ENCODE measurements around the gene UQCR11. TPM values are rescaled to one million over a fixed set of nuclear protein-coding genes. Genes with fewer than 3 reads are reported as not detected.

Gene UQCR11
- total and polyA plus RNA-seq, 4 donors, result 127 to 251 (median 154) TPM

DNA sequence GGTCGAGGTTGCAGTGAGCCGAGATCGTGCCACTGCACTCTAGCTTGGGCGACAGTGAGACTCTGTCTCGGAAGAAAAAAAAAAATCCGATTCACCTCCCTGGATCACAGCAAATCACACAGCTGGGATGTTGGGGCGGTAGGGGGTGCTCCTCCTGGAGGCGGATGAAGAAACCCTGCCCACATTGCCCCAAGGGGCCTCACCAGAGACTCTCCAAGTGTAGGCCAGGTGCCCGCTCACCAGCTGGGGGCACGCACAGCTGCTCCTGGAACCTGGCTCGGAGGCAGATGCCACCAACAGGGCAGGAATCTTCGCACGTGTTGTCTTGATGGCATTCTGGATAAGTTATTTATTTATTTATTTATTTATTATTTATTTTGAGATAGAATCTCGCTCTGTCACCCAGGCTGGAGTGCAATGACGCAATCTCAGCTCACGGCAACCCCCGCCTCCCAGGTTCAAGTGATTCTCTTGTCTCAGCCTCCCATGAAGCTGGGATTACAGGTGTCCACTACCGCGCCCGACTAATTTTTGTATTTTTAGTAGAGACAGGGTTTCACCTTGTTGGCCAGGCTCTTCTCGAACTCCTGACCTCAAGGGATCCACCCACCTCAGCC, 3.1 kb downstream of the UQCR11 start:
- Histone ChIP-seq H3K36me3 (ENCODE audit: control insufficient read depth in 1 of 2, insufficient read depth in 2 of 2, low read length in 1 of 2) (peaks cover 0 to 5% of the 10 kb centered on the region in 2 donors), H3K27ac (ENCODE audit: low read depth in 1 of 2, low read length in 2 of 2) (no peak overlapping the region), H3K27me3 (ENCODE audit: control insufficient read depth in 1 of 2, insufficient read depth in 2 of 2, low read length in 1 of 2) (no peaks in the 10 kb centered on the region), H3K9me3 (ENCODE audit: control insufficient read depth, low read length) (no peaks in the 10 kb centered on the region), H3K4me3 (ENCODE audit: low read length in 2 of 2) (no peak overlapping the region), H3K4me1 (ENCODE audit: control insufficient read depth in 1 of 2, insufficient read depth in 2 of 2, low read length in 2 of 2) (no peaks in the 10 kb centered on the region)
- ATAC-seq (ENCODE audit: low FRiP score) (no peak), DNase-seq (no peak)
- intact Hi-C loops (cut with DNase I), result no loop called here
- 94 to 96% methylated on average over 21 of the region's 21 CpGs for whole genome bisulfite sequencing, 2 donors

DNA sequence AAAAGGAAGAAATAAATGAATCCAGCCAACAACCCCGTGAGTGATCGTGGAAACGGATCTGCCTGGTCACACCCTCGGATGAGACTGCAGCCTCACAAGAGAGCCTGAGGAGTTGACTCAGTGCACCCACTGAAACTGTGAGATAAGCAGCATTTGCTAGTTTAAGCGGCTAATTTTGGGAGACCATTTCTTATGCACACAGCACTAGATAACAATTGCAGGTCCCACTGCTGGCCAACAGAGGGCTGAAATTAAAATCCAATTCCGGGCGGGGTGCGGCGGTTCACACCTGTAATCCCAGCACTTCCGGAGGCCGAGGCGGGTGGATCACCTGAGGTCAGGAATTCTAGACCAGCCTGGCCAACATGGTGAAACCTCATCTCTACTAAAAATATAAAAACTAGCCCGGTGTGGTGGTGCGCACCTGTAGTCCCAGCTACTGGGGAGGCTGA, 3.6 kb downstream of the UQCR11 start:
- Histone ChIP-seq H3K36me3 (ENCODE audit: control insufficient read depth in 1 of 2, insufficient read depth in 2 of 2, low read length in 1 of 2) (peaks cover 0 to 5% of the 10 kb centered on the region in 2 donors), H3K4me3 (ENCODE audit: low read length in 2 of 2) (no peak overlapping the region), H3K9me3 (ENCODE audit: control insufficient read depth, low read length) (no peaks in the 10 kb centered on the region), H3K27me3 (ENCODE audit: control insufficient read depth in 1 of 2, insufficient read depth in 2 of 2, low read length in 1 of 2) (no peaks in the 10 kb centered on the region), H3K27ac (ENCODE audit: low read depth in 1 of 2, low read length in 2 of 2) (no peak overlapping the region), H3K4me1 (ENCODE audit: control insufficient read depth in 1 of 2, insufficient read depth in 2 of 2, low read length in 2 of 2) (no peaks in the 10 kb centered on the region)
- 96 to 97% methylated on average over 14 of the region's 14 CpGs for WGBS, 2 donors
- ATAC-seq (ENCODE audit: low FRiP score) (no peak), DNase-seq (no peak)
- intact Hi-C loops (cut with DNase I), result no loop called here

DNA sequence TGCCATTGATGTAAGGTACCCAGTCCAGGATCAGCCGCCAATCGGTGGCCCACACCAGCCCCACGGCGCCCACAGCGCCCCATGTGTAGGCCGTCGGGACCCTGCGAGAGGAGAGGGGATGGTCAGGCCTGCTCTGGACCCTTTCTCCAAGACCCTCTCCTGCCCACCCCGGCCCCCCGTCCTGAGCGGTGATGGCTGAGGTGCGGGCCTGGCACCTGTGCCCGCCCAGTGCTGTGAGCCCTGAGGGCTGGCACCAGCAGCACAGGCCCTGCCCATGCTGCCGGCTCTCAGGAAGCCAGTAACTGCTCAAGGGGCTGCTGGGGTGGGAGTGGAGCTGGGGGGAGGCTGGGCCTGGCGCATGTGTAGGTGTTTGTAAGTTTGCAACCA, 5.8 kb downstream of the UQCR11 start:
- intact Hi-C loops (cut with DNase I), result no loop called here
- Histone ChIP-seq H3K4me3 (ENCODE audit: low read length in 2 of 2) (no peak overlapping the region), H3K36me3 (ENCODE audit: control insufficient read depth in 1 of 2, insufficient read depth in 2 of 2, low read length in 1 of 2) (peaks cover 0 to 6% of the 10 kb centered on the region in 2 donors), H3K27me3 (ENCODE audit: control insufficient read depth in 1 of 2, insufficient read depth in 2 of 2, low read length in 1 of 2) (no peaks in the 10 kb centered on the region), H3K4me1 (ENCODE audit: control insufficient read depth in 1 of 2, insufficient read depth in 2 of 2, low read length in 2 of 2) (no peaks in the 10 kb centered on the region), H3K27ac (ENCODE audit: low read depth in 1 of 2, low read length in 2 of 2) (no peak overlapping the region), H3K9me3 (ENCODE audit: control insufficient read depth, low read length) (no peaks in the 10 kb centered on the region)
- DNase-seq (no peak), ATAC-seq (ENCODE audit: low FRiP score) (peak; percentile 30)
- 90 to 91% methylated on average over 15 of the region's 15 CpGs for WGBS, 2 donors

DNA sequence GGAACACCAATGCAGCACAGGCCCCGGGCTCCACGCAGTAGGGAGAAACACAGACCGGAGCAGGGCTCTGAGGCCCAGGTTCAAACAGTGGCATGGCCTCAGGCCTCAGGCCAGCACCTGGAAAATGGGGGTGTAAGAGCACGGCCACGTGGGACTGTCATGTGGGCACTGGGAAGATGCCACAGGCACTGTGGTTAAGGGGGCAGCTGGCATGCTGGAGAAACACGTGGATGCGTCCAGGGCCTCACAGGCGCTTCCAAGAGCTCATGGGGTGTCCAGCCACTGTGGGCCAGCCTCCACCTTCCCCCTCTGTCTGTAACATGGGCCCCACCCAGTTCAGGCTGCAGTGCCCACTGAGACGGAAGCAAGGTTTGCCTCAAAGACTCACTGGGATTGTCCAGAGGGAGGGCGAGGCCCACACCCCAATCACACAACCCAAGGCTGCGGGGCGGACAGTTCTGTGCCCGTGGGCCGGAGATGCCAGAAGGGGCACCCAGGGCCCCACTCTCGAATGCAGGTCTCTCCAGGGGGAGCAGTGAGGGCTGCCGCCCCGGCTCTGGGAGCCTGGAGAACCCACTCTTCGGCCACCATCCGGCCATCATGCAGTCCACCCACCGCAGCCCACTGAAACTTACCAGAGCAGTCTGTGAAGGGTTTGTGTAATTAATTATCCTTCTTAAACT, 6.3 kb downstream of the UQCR11 start:
- Histone ChIP-seq H3K4me1 (ENCODE audit: control insufficient read depth in 1 of 2, insufficient read depth in 2 of 2, low read length in 2 of 2) (no peaks in the 10 kb centered on the region), H3K36me3 (ENCODE audit: control insufficient read depth in 1 of 2, insufficient read depth in 2 of 2, low read length in 1 of 2) (peaks cover 0 to 6% of the 10 kb centered on the region in 2 donors), H3K27ac (ENCODE audit: low read depth in 1 of 2, low read length in 2 of 2) (no peak overlapping the region), H3K9me3 (ENCODE audit: control insufficient read depth, low read length) (no peaks in the 10 kb centered on the region), H3K27me3 (ENCODE audit: control insufficient read depth in 1 of 2, insufficient read depth in 2 of 2, low read length in 1 of 2) (no peaks in the 10 kb centered on the region), H3K4me3 (ENCODE audit: low read length in 2 of 2) (no peak overlapping the region)
- ATAC-seq (ENCODE audit: low FRiP score), result no peak
- 89 to 91% methylated on average over 20 of the region's 20 CpGs for whole genome bisulfite sequencing, 2 donors
- DNase-seq, result no peak
- intact Hi-C loops (cut with DNase I), result no loop called here

DNA sequence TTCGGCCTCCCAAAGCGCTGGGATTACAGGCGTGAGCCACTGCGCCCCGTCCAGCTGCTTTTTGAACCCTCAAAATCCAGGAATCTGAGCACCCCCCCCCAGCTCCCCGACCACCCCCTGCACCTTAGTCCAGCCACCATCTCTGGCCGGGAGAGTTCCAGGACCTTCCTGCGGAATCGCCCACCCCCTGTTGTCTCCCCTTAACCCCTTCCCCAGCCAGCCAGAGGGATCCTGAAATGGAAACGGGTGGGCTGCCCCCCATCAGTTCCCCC, 11.8 kb downstream of the UQCR11 start:
- H3K27ac ChIP-seq (ENCODE audit: low read depth in 1 of 2, low read length in 2 of 2), result no peak overlapping the region
- H3K4me3 ChIP-seq (ENCODE audit: low read length in 2 of 2), result no peak overlapping the region

DNA sequence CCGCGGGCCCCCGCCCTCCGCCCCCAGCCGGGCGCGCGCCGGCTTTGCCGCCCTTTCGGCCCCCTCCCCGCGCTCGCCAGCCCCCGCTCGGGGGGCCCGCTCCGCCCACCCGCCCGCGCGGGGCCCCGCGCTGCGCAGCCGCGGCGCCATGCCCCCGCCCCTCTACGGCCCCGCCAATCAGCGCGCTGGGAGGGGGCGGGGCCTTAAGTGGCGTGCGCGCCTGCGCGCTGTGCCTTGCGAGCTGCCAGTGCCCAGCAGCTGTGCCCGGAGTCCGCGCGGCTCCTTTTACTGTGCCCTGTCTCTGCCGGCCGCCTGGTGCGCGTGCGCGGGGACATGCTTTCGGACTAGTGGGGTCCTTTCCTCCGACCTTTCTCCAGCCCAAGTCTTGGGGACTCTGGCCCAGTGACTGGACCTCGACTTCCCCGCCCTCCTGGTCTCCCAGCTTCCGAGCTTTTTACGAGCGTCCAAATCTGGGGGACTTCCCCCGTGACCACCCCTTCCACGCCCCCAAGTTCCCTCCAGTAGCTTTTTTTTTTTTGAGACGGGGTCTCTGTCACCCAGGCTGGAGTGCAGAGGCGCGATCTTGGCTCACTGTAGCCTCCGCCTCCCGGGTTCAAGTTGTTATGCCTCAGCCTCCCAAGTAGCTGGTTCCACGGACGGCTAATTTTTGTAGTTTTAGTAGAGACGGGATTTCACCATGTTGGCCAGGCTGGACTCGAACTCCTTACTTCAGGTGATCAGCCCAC, 12.3 kb downstream of the UQCR11 start, which contains the start of gene MBD3:
Gene MBD3, minus strand, starts transcription at position 111 of the 746 bp plus-strand sequence. CDS start 234 bp downstream, outside the sequence.
- H3K36me3 ChIP-seq (ENCODE audit: control insufficient read depth in 1 of 2, insufficient read depth in 2 of 2, low read length in 1 of 2), result peaks cover 0 to 3% of the 10 kb centered on the region in 2 donors
- peaks cover 0 to 3% of the 10 kb centered on the region in 2 donors for H3K4me1 ChIP-seq (ENCODE audit: control insufficient read depth in 1 of 2, insufficient read depth in 2 of 2, low read length in 2 of 2)
- peak within 1 kb of the TSS; percentile 33 to 72 for H3K27ac ChIP-seq (ENCODE audit: low read depth in 1 of 2, low read length in 2 of 2)
- DNase-seq (peak; percentile 96), ATAC-seq (ENCODE audit: low FRiP score) (peak; percentile 97)
- intact Hi-C loops (cut with DNase I), result no loop called here
- H3K4me3 ChIP-seq (ENCODE audit: low read length in 2 of 2), result peak within 1 kb of the TSS; percentile 57 to 90
- H3K27me3 ChIP-seq (ENCODE audit: control insufficient read depth in 1 of 2, insufficient read depth in 2 of 2, low read length in 1 of 2), result no peaks in the 10 kb centered on the region
- WGBS, 2 donors, result 1% methylated on average over 51 to 68 of the region's 68 CpGs
- H3K9me3 ChIP-seq (ENCODE audit: control insufficient read depth, low read length), result no peaks in the 10 kb centered on the region

More for the DNA sequence above, 11.8 kb downstream of the UQCR11 start:
- WGBS, 2 donors, result 42 to 55% methylated on average over 9 to 10 of the region's 10 CpGs
- peaks cover 0 to 3% of the 10 kb centered on the region in 2 donors for H3K36me3 ChIP-seq (ENCODE audit: control insufficient read depth in 1 of 2, insufficient read depth in 2 of 2, low read length in 1 of 2)
- no peaks in the 10 kb centered on the region for H3K27me3 ChIP-seq (ENCODE audit: control insufficient read depth in 1 of 2, insufficient read depth in 2 of 2, low read length in 1 of 2)
- DNase-seq (no peak), ATAC-seq (ENCODE audit: low FRiP score) (no peak)
- peaks cover 0 to 3% of the 10 kb centered on the region in 2 donors for H3K4me1 ChIP-seq (ENCODE audit: control insufficient read depth in 1 of 2, insufficient read depth in 2 of 2, low read length in 2 of 2)
- no peaks in the 10 kb centered on the region for H3K9me3 ChIP-seq (ENCODE audit: control insufficient read depth, low read length)
- intact Hi-C loops (cut with DNase I), result no loop called here

DNA sequence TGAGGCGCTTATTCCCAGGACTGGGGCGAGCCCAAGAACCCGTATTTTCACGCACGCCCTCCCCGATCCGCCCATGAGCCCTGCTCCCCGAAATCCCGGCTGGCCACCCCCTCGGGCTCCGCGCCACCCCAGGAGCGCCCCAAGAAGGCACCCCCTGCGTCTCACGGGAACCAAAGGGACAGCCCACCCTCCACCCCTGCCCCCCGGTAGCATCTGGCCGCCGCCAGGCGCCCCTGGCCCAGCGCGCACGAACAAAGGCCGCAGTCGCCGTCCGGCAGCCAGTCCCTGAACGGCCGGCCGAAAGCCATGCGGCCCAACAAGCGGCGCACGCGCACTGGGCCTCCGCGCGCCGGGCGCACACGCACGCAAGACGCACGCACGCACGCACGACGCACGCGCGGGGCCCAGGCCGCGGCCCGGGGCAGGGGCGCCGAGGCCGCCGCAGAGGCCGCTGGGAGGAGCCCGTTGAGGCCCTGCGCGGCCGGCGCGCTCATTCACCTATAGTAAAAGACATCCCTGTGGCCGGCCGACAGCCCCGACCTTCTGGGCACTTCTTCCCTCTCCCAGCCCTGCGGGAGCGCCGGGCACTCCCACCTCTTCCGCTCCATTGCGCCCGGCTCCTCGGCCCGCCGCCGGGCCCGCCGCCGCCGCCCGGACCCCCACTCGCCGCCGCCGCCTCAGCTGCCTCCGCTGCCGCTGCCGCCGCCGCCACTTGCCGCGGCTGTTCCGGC, 13.1 kb downstream of the UQCR11 start:
- Histone ChIP-seq H3K27me3 (ENCODE audit: control insufficient read depth in 1 of 2, insufficient read depth in 2 of 2, low read length in 1 of 2) (no peaks in the 10 kb centered on the region), H3K4me3 (ENCODE audit: low read length in 2 of 2) (peak overlapping the region; percentile 57 to 90), H3K36me3 (ENCODE audit: control insufficient read depth in 1 of 2, insufficient read depth in 2 of 2, low read length in 1 of 2) (peaks cover 0 to 1% of the 10 kb centered on the region in 2 donors), H3K27ac (ENCODE audit: low read depth in 1 of 2, low read length in 2 of 2) (peak overlapping the region; percentile 33 to 72), H3K4me1 (ENCODE audit: control insufficient read depth in 1 of 2, insufficient read depth in 2 of 2, low read length in 2 of 2) (peaks cover 0 to 3% of the 10 kb centered on the region in 2 donors), H3K9me3 (ENCODE audit: control insufficient read depth, low read length) (no peaks in the 10 kb centered on the region)
- intact Hi-C loops (cut with DNase I), result no loop called here
- 0% methylated on average over 48 to 94 of the region's 94 CpGs for WGBS, 2 donors
- ATAC-seq (ENCODE audit: low FRiP score) (peak; percentile 90), DNase-seq (peak; percentile 91 to 94)

DNA sequence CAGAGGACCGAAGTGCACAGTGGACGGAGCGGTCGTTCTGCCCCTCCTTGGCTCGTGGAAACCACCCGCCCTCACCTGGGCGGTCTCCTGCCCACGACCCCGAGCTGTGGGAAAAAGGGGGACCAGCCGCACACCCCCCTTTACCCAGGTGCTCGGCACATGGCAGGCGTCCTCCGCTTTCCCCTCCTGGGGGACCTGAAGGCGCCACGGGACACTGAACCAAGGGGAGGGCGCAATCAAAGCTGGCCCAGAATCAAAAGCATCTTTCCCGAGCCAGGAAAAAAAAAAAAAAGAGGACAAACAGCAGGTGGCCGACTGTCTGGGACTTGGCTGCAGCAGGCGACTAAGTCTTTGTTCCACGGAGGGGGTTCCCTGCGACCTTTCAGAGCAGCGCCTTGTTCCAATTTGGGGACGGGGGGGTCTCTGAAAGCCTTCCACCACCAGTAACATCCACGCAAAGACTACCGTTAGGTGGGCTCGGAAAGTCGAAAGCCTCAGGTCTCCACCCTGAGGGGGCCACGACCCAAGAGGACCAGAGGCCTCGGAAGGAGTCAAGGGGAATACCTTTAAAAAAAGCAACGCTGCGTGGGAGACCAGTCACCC, 13.7 kb downstream of the UQCR11 start:
- peaks cover 0 to 1% of the 10 kb centered on the region in 2 donors for H3K36me3 ChIP-seq (ENCODE audit: control insufficient read depth in 1 of 2, insufficient read depth in 2 of 2, low read length in 1 of 2)
- peak overlapping the region; percentile 57 to 69 for H3K4me3 ChIP-seq (ENCODE audit: low read length in 2 of 2)
- no peaks in the 10 kb centered on the region for H3K9me3 ChIP-seq (ENCODE audit: control insufficient read depth, low read length)
- intact Hi-C loops (cut with DNase I), result no loop called here
- DNase-seq (no peak), ATAC-seq (ENCODE audit: low FRiP score) (no peak)
- peaks cover 0 to 3% of the 10 kb centered on the region in 2 donors for H3K4me1 ChIP-seq (ENCODE audit: control insufficient read depth in 1 of 2, insufficient read depth in 2 of 2, low read length in 2 of 2)
- H3K27ac ChIP-seq (ENCODE audit: low read depth in 1 of 2, low read length in 2 of 2), result no peak overlapping the region
- no peaks in the 10 kb centered on the region for H3K27me3 ChIP-seq (ENCODE audit: control insufficient read depth in 1 of 2, insufficient read depth in 2 of 2, low read length in 1 of 2)
- 2 to 5% methylated on average over 29 to 31 of the region's 31 CpGs for WGBS, 2 donors

All from aorta (tissue), 5 donors.